ENCODE measurements around the gene GBF1. TPM values are rescaled to one million over a fixed set of nuclear protein-coding genes. Genes with fewer than 3 reads are reported as not detected.

Gene GBF1
- total and polyA plus RNA-seq, 2 experiments from 2014 or later, result 43.1 to 55.4 TPM

- H4K20me1 ChIP-seq (ENCODE audit: insufficient read depth, poor library complexity, severe bottlenecking), result no peaks in the 10 kb centered on the region
- no peak for DNase-seq (ENCODE audit: low spot score)
- H3K4me3 ChIP-seq, result no peak overlapping the region
- H3K27me3 ChIP-seq, result no peaks in the 10 kb centered on the region
- WGBS (ENCODE audit: low lambda C conversion rate, missing lambda C conversion rate), result 95% methylated on average over 13 of the region's 14 CpGs
- H2AFZ ChIP-seq, result no peak overlapping the region
- H3K9me2 ChIP-seq (replicated peaks; ENCODE audit: insufficient read depth), result no peaks in the 10 kb centered on the region
- no peak for TF ChIP-seq EZH2phosphoT487 (IDR thresholded peaks at IDR 0.05; ENCODE audit: low read depth, severe bottlenecking, unreplicated experiment)
- H3K4me2 ChIP-seq, result no peak overlapping the region
- H3K27ac ChIP-seq, result no peak overlapping the region
- H3K36me3 ChIP-seq (replicated peaks; ENCODE audit: insufficient read depth, low read depth), result no peaks in the 10 kb centered on the region
- no peaks in the 10 kb centered on the region for H3K9me3 ChIP-seq (ENCODE audit: low read depth)
- peaks cover 11% of the 10 kb centered on the region for H3K79me2 ChIP-seq
- peaks cover 22% of the 10 kb centered on the region for H3K4me1 ChIP-seq (ENCODE audit: insufficient read depth)
Observed at GRCh38 chr10:102397222-102398171, 152.2 kb downstream of the GBF1 start.

- Histone ChIP-seq H3K36me3 (replicated peaks; ENCODE audit: insufficient read depth, low read depth) (no peaks in the 10 kb centered on the region), H3K27ac (peak overlapping the region; percentile 92), H3K4me3 (no peak overlapping the region)
Observed at GRCh38 chr10:102398172-102399020, 153.1 kb downstream of the GBF1 start.

GRCh38 chr10:102399217-102400021 lies 154.1 kb downstream of the GBF1 start:
- Histone ChIP-seq H3K27ac (peak overlapping the region; percentile 92), H3K4me3 (peak overlapping the region; percentile 84), H3K9me2 (replicated peaks; ENCODE audit: insufficient read depth) (no peaks in the 10 kb centered on the region), H4K20me1 (ENCODE audit: insufficient read depth, poor library complexity, severe bottlenecking) (no peaks in the 10 kb centered on the region), H3K27me3 (no peaks in the 10 kb centered on the region), H3K36me3 (replicated peaks; ENCODE audit: insufficient read depth, low read depth) (no peaks in the 10 kb centered on the region), H3K9me3 (ENCODE audit: low read depth) (no peaks in the 10 kb centered on the region), H3K79me2 (peaks cover 11% of the 10 kb centered on the region), H3K4me2 (peak overlapping the region; percentile 97), H2AFZ (peak overlapping the region; percentile 35), H3K4me1 (ENCODE audit: insufficient read depth) (peaks cover 16% of the 10 kb centered on the region)
- DNase-seq (ENCODE audit: low spot score), result peak; percentile 94
- 7% methylated on average over 55 of the region's 72 CpGs for WGBS (ENCODE audit: low lambda C conversion rate, missing lambda C conversion rate)
- no peak for TF ChIP-seq EZH2 (IDR thresholded peaks at IDR 0.05; ENCODE audit: borderline replicate concordance)
- no peak for TF ChIP-seq EZH2phosphoT487 (IDR thresholded peaks at IDR 0.05; ENCODE audit: low read depth, severe bottlenecking, unreplicated experiment)
- peak; percentile 98 for TF ChIP-seq CTCF (IDR thresholded peaks at IDR 0.05; ENCODE audit: poor library complexity)

More at GRCh38 chr10:102398172-102399020, 153.1 kb downstream of the GBF1 start:
- TF ChIP-seq EZH2phosphoT487 (IDR thresholded peaks at IDR 0.05; ENCODE audit: low read depth, severe bottlenecking, unreplicated experiment), result no peak
- no peak for TF ChIP-seq CTCF (IDR thresholded peaks at IDR 0.05; ENCODE audit: poor library complexity)
- Histone ChIP-seq H3K4me1 (ENCODE audit: insufficient read depth) (peaks cover 20% of the 10 kb centered on the region), H3K4me2 (peak overlapping the region; percentile 97), H3K9me2 (replicated peaks; ENCODE audit: insufficient read depth) (no peaks in the 10 kb centered on the region), H3K27me3 (no peaks in the 10 kb centered on the region), H3K9me3 (ENCODE audit: low read depth) (no peaks in the 10 kb centered on the region), H3K79me2 (peaks cover 11% of the 10 kb centered on the region), H2AFZ (no peak overlapping the region), H4K20me1 (ENCODE audit: insufficient read depth, poor library complexity, severe bottlenecking) (no peaks in the 10 kb centered on the region)
- DNase-seq (ENCODE audit: low spot score), result no peak
- 97% methylated on average over 19 of the region's 21 CpGs for WGBS (ENCODE audit: low lambda C conversion rate, missing lambda C conversion rate)

All from hepatocyte (in vitro differentiated cells).